Erythroblast (primary cell): ENCODE measurements around the gene CTAG1B.
"Not testable (repeated sequence)": the region's sequence is repeated elsewhere in the genome, so short reads cannot be mapped to it uniquely, and the experiment has no call there.

Experiments
- DNase-seq, 2 experiments: peaks; one replicate each; lab custom pipeline; 2025; lab: John Stamatoyannopoulos, UW
- GATA1 ChIP-seq: IDR thresholded peaks from 2 replicates; pipeline ENCODE4 v1.6.1; 2011; ENCODE audit warnings: low read depth, mild to moderate bottlenecking, control low read depth, low read length, moderate library complexity
- POLR2A ChIP-seq: IDR thresholded peaks from 2 replicates; pipeline ENCODE4 v1.6.1; 2011; ENCODE audit warnings: mild to moderate bottlenecking, low read length

Gene CTAG1B

GRCh38 chrX:154649503-154650220 is 30.6 kb upstream of the CTAG1B start:
- DNase-seq: no peak
- no peak for TF ChIP-seq GATA1
- no peak for TF ChIP-seq POLR2A

GRCh38 chrX:154648931-154649330 is 29.8 kb upstream of the CTAG1B start:
- TF ChIP-seq GATA1 (no peak), POLR2A (no peak)
- DNase-seq: no peak

- not testable (repeated sequence) for DNase-seq
Observed at GRCh38 chrX:154645745-154646378, 26.8 kb upstream of the CTAG1B start.

GRCh38 chrX:154643708-154644107 is 24.6 kb upstream of the CTAG1B start:
- DNase-seq: not testable (repeated sequence)

GRCh38 chrX:154641740-154642139 is 22.7 kb upstream of the CTAG1B start:
- DNase-seq: not testable (repeated sequence)

GRCh38 chrX:154633661-154634060 is 14.6 kb upstream of the CTAG1B start:
- DNase-seq: not testable (repeated sequence)

- not testable (repeated sequence) for DNase-seq
Observed at GRCh38 chrX:154630949-154631348, 11.9 kb upstream of the CTAG1B start.

GRCh38 chrX:154628960-154629359 is 9.9 kb upstream of the CTAG1B start:
- not testable (repeated sequence) for DNase-seq

GRCh38 chrX:154620767-154621414 is 1.8 kb upstream of the CTAG1B start:
- DNase-seq: not testable (repeated sequence)

GRCh38 chrX:154613586-154613985 is 5.5 kb downstream of the CTAG1B start:
- not testable (repeated sequence) for DNase-seq

GRCh38 chrX:154611146-154611545 is 7.9 kb downstream of the CTAG1B start:
- not testable (repeated sequence) for DNase-seq

GRCh38 chrX:154608823-154609222 is 10.3 kb downstream of the CTAG1B start:
- DNase-seq: not testable (repeated sequence)

- DNase-seq: not testable (repeated sequence)
Observed at GRCh38 chrX:154607976-154608375, 11.1 kb downstream of the CTAG1B start.

GRCh38 chrX:154607370-154607769 is 11.7 kb downstream of the CTAG1B start:
- TF ChIP-seq GATA1 (no peak), POLR2A (no peak)
- no peak for DNase-seq

GRCh38 chrX:154605566-154605965 is 13.5 kb downstream of the CTAG1B start:
- no peak for TF ChIP-seq POLR2A
- TF ChIP-seq GATA1: no peak
- no peak for DNase-seq
